ENCODE results near the gene P2RX6.
"Not testable (repeated sequence)": the region's sequence is repeated elsewhere in the genome, so short reads cannot be mapped to it uniquely, and the experiment has no call there.

P2RX6 gene

GRCh38 chr22:21052715-21053459 lies 37.9 kb downstream of the P2RX6 start:
- no peak for DNase-seq (ENCODE audit: low spot score)

- no peak for DNase-seq (ENCODE audit: low spot score)
These were observed 39.2 kb downstream of the P2RX6 start for GRCh38 chr22:21054046-21054713.

GRCh38 chr22:21054714-21055563 lies 40.0 kb downstream of the P2RX6 start:
- no peak for DNase-seq (ENCODE audit: low spot score)

- no peak for DNase-seq (ENCODE audit: low spot score)
These were observed 40.5 kb downstream of the P2RX6 start for GRCh38 chr22:21055564-21055834.

- DNase-seq (ENCODE audit: low spot score): no peak
These were observed 40.9 kb downstream of the P2RX6 start for GRCh38 chr22:21055880-21056319.

- DNase-seq (ENCODE audit: low spot score): not testable (repeated sequence)
These were observed 45.4 kb downstream of the P2RX6 start for GRCh38 chr22:21060363-21060762.

- not testable (repeated sequence) for DNase-seq (ENCODE audit: low spot score)
These were observed 46.8 kb downstream of the P2RX6 start for GRCh38 chr22:21061660-21062321.

GRCh38 chr22:21064425-21064824 lies 49.5 kb downstream of the P2RX6 start:
- DNase-seq (ENCODE audit: low spot score): not testable (repeated sequence)

GRCh38 chr22:21064917-21065864 lies 50.2 kb downstream of the P2RX6 start:
- DNase-seq (ENCODE audit: low spot score): no peak

GRCh38 chr22:21067075-21067900 lies 52.3 kb downstream of the P2RX6 start:
- no peak for DNase-seq (ENCODE audit: low spot score)

GRCh38 chr22:21067901-21068680 lies 53.1 kb downstream of the P2RX6 start:
- no peak for DNase-seq (ENCODE audit: low spot score)

GRCh38 chr22:21068681-21069276 lies 53.8 kb downstream of the P2RX6 start:
- no peak for DNase-seq (ENCODE audit: low spot score)

GRCh38 chr22:21069375-21069774 lies 54.4 kb downstream of the P2RX6 start:
- no peak for DNase-seq (ENCODE audit: low spot score)

GRCh38 chr22:21070690-21071615 lies 56.0 kb downstream of the P2RX6 start:
- no peak for DNase-seq (ENCODE audit: low spot score)

- DNase-seq (ENCODE audit: low spot score): not testable (repeated sequence)
These were observed 56.8 kb downstream of the P2RX6 start for GRCh38 chr22:21071796-21072195.

- no peak for DNase-seq (ENCODE audit: low spot score)
These were observed 58.1 kb downstream of the P2RX6 start for GRCh38 chr22:21073023-21073422.

- no peak for DNase-seq (ENCODE audit: low spot score)
These were observed 58.5 kb downstream of the P2RX6 start for GRCh38 chr22:21073482-21073881.

Data from hepatic stellate cell (primary cell).